Upper lobe of left lung (tissue), 6 donors: Measurements from ENCODE around the gene BCL7B. TPM values are rescaled to one million over a fixed set of nuclear protein-coding genes. Genes with fewer than 3 reads are reported as not detected.

Experiments used
- ATAC-seq, 2 donors: fragments of 200-7000 bp; cut with Tn5 transposase; one replicate each; pipeline ENCODE4 v1.9.1; 2022; ENCODE audit warnings: mild to moderate bottlenecking in 2 of 2, moderate library complexity in 2 of 2; ENCODE audit not compliant: low FRiP score in 2 of 2
- DNase-seq, 2 donors: peaks; one replicate each; pipeline ENCODE4 v3.0.0-alpha.2; 2019 to 2020
- H3K27ac ChIP-seq, 4 donors: fragments of 200-600 bp; sonication (generic); one replicate each; pipeline ENCODE4 v1.5.1; 2016 to 2019
- H3K27me3 ChIP-seq, 4 donors: fragments of 200-600 bp; sonication (generic); one replicate each; pipeline ENCODE4 v1.5.1; 2017 to 2019
- H3K36me3 ChIP-seq, 4 donors: fragments of 200-600 bp; sonication (generic); one replicate each; pipeline ENCODE4 v1.5.1; 2016 to 2019
- H3K4me1 ChIP-seq, 4 donors: fragments of 200-600 bp; sonication (generic); one replicate each; pipeline ENCODE4 v1.5.1; 2018 to 2019
- H3K4me3 ChIP-seq, 4 donors: fragments of 200-600 bp; sonication (generic); one replicate each; pipeline ENCODE4 v1.5.1; 2017 to 2019; ENCODE audit warnings: mild to moderate bottlenecking in 2 of 4, moderate library complexity in 1 of 4
- H3K9me3 ChIP-seq, 4 donors: fragments of 200-600 bp; sonication (generic); one replicate each; pipeline ENCODE4 v1.5.1; 2018 to 2019
- CTCF ChIP-seq, 6 experiments: fragments of 450-650 bp in 4 of 6; fragments of 200-600 bp in 2 of 6; sonication (generic) in 2 of 6; IDR thresholded peaks; one replicate each; pipeline ENCODE4 v1.5.1; 2016 to 2019; ENCODE audit warnings: antibody characterized with exemption in 6 of 6
- EP300 ChIP-seq, 4 donors: sonication (generic); formaldehyde crosslinking; IDR thresholded peaks; one replicate each; pipeline ENCODE4 v1.5.1; 2017; ENCODE audit warnings: antibody characterized with exemption in 4 of 4, control low read depth in 2 of 4
- POLR2A ChIP-seq, 4 donors: fragments of 450-650 bp; IDR thresholded peaks; one replicate each; pipeline ENCODE4 v1.5.1; 2016 to 2017; ENCODE audit warnings: antibody characterized with exemption in 4 of 4, mild to moderate bottlenecking in 2 of 4
- POLR2AphosphoS5 ChIP-seq, 2 donors: sonication (generic); formaldehyde crosslinking; IDR thresholded peaks; one replicate each; pipeline ENCODE4 v1.5.1; 2017; ENCODE audit warnings: antibody characterized with exemption in 2 of 2
- WGBS, 2 donors: methylation state at CpG; one replicate each; pipeline ENCODE4 v1.1.5; 2017 to 2018; 5-methylcytosine and 5-hydroxymethylcytosine counted together
- total RNA-seq, 6 donors: library from RNA; depleted of rRNA in 4 of 6; stranded (reverse); fragments of >200 nt in 4 of 6; gene quantifications; one replicate each; pipeline versions ENCODE4 v1.1.0 to v1.2.1, GENCODE V29; 2016 to 2021
- donor health status: DM: no; HTN: no; CAD: no; lungs with moderate emphysema.
- donor health status: DM: no; HTN: yes; CAD: no; lungs with severe emphysema.

Gene BCL7B
- total RNA-seq, 6 donors from 2014 or later, result 50.3 to 95.9 (median 62.5) TPM

- DNase-seq (peak in 1 of 2 donors; percentile 57), ATAC-seq (no peak)
- H3K27me3 ChIP-seq, result no peaks in the 10 kb centered on the region
- WGBS, 2 donors, result 74% methylated on average over 9 to 13 of the region's 13 CpGs
- no peak overlapping the region for H3K27ac ChIP-seq
- no peaks in the 10 kb centered on the region for H3K4me1 ChIP-seq
- H3K4me3 ChIP-seq, result no peak overlapping the region
- H3K36me3 ChIP-seq, result no peaks in the 10 kb centered on the region
- no peaks in the 10 kb centered on the region for H3K9me3 ChIP-seq
- TF ChIP-seq CTCF (IDR thresholded peaks at IDR 0.05), result no peak
- TF ChIP-seq POLR2A (IDR thresholded peaks at IDR 0.05), result no peak
Observed at GRCh38 chr7:73599151-73599882, 41.8 kb upstream of the BCL7B start.

GRCh38 chr7:73597978-73598782 lies 40.7 kb upstream of the BCL7B start:
- no peaks in the 10 kb centered on the region for H3K4me1 ChIP-seq
- no peak overlapping the region for H3K27ac ChIP-seq
- 84 to 92% methylated on average over 5 of the region's 5 CpGs for WGBS, 2 donors
- H3K36me3 ChIP-seq, result no peaks in the 10 kb centered on the region
- no peak for ATAC-seq
- no peaks in the 10 kb centered on the region for H3K27me3 ChIP-seq
- TF ChIP-seq CTCF (IDR thresholded peaks at IDR 0.05) (no peak), EP300 (IDR thresholded peaks at IDR 0.05) (no peak), POLR2AphosphoS5 (IDR thresholded peaks at IDR 0.05) (no peak), POLR2A (IDR thresholded peaks at IDR 0.05) (no peak)
- H3K9me3 ChIP-seq, result no peaks in the 10 kb centered on the region
- DNase-seq, result no peak
- H3K4me3 ChIP-seq, result no peak overlapping the region

- Histone ChIP-seq H3K9me3 (no peaks in the 10 kb centered on the region), H3K36me3 (no peaks in the 10 kb centered on the region), H3K4me3 (no peak overlapping the region), H3K27me3 (no peaks in the 10 kb centered on the region), H3K27ac (no peak overlapping the region), H3K4me1 (no peaks in the 10 kb centered on the region)
- TF ChIP-seq EP300 (IDR thresholded peaks at IDR 0.05), result no peak
- no peak for TF ChIP-seq POLR2A (IDR thresholded peaks at IDR 0.05)
- no peak for TF ChIP-seq CTCF (IDR thresholded peaks at IDR 0.05)
- TF ChIP-seq POLR2AphosphoS5 (IDR thresholded peaks at IDR 0.05), result no peak
- 67 to 77% methylated on average over 24 to 31 of the region's 37 CpGs for WGBS, 2 donors
- DNase-seq, result peak in 1 of 2 donors; percentile 67
- no peak for ATAC-seq
Observed at GRCh38 chr7:73596191-73597065, 38.9 kb upstream of the BCL7B start.

GRCh38 chr7:73595358-73595757 lies 37.9 kb upstream of the BCL7B start:
- Histone ChIP-seq H3K4me1 (no peaks in the 10 kb centered on the region), H3K9me3 (no peaks in the 10 kb centered on the region), H3K27me3 (no peaks in the 10 kb centered on the region), H3K27ac (no peak overlapping the region), H3K36me3 (no peaks in the 10 kb centered on the region), H3K4me3 (no peak overlapping the region)
- WGBS, 2 donors, result 91% methylated on average over 9 of the region's 9 CpGs; no CpG with 5 or more reads in 1 of the 2 donors
- TF ChIP-seq CTCF (IDR thresholded peaks at IDR 0.05) (no peak), POLR2A (IDR thresholded peaks at IDR 0.05) (no peak), EP300 (IDR thresholded peaks at IDR 0.05) (no peak), POLR2AphosphoS5 (IDR thresholded peaks at IDR 0.05) (no peak)
- no peak for DNase-seq
- no peak for ATAC-seq
